K562 (cell line): ENCODE results near the gene SLC5A5. TPM values are rescaled to one million over a fixed set of nuclear protein-coding genes. Genes with fewer than 3 reads are reported as not detected.
"Not testable (repeated sequence)": the region's sequence is repeated elsewhere in the genome, so short reads cannot be mapped to it uniquely, and the experiment has no call there.

Experiments used
- ATAC-seq: fragments of 200-7000 bp; cut with Tn5 transposase; 3 replicates; pipeline ENCODE4 v1.9.1; 2020; ENCODE audit warnings: moderate library complexity
- BruUV-seq: library from RNA; stranded (reverse); fragments of 400-500 nt; replicated peaks from 2 replicates; lab custom pipeline; 2021; lab: Mats Ljungman, UMichigan
- CTCF ChIA-PET: fragments of 300-600 bp; formaldehyde crosslinking; extraction: SDS; loops from one replicate; lab custom pipeline; 2021; ENCODE audit warnings: low intra/inter-chr PET ratio; lab: Yijun Ruan, JAX
- POLR2A ChIA-PET: fragments of 300-600, 350-650 bp; sonication (Branson Sonifier 250); formaldehyde crosslinking; extraction: SDS; loops from one replicate; lab custom pipeline; 2021; ENCODE audit warnings: antibody characterized with exemption, inconsistent platforms; lab: Yijun Ruan, JAX
- DNase-seq, 4 experiments: peaks; one replicate each; pipeline versions ENCODE4 v3.0.0 to v3.0.0-alpha.2; 2011 to 2018; ENCODE audit warnings: low spot score in 3 of 4, mixed read lengths in 3 of 4; ENCODE audit errors: extremely low read depth in 1 of 4
- FAIRE-seq: peaks from 2 replicates; lab custom pipeline; 2011; peaks lifted over from hg19 to GRCh38; lab: Jason Lieb, UNC
- H2AFZ ChIP-seq: 2 replicates; pipeline ENCODE4 v1.6.0; 2011; ENCODE audit warnings: low read depth, low read length, control low read depth, inconsistent platforms
- H3K27ac ChIP-seq: fragments of 200-600 bp; 3 replicates; pipeline ENCODE4 v1.8.0; 2011; ENCODE audit warnings: low read depth, mild to moderate bottlenecking, control low read depth, inconsistent platforms, low read length, moderate library complexity, mixed read lengths; ENCODE audit errors: extremely low read depth
- H3K27me3 ChIP-seq, 2 experiments: fragments of 300-600 bp in 1 of 2; 2 replicates in 1 of 2; 3 replicates in 1 of 2; pipeline versions ENCODE4 v1.6.0 to v1.8.0; 2011; ENCODE audit warnings: inconsistent platforms in 2 of 2, low read length in 2 of 2, mild to moderate bottlenecking in 1 of 2, mixed read lengths in 1 of 2, moderate library complexity in 1 of 2; ENCODE audit not compliant: control insufficient read depth in 2 of 2, insufficient read depth in 2 of 2
- H3K36me3 ChIP-seq: fragments of 300-600 bp; 3 replicates; pipeline ENCODE4 v1.8.0; 2011; ENCODE audit warnings: mild to moderate bottlenecking, low read length, inconsistent platforms; ENCODE audit not compliant: control insufficient read depth, insufficient read depth
- H3K4me1 ChIP-seq, 2 experiments: fragments of 200-600 bp in 1 of 2; replicated peaks in 1 of 2; 2 replicates in 1 of 2; 3 replicates in 1 of 2; pipeline versions ENCODE4 v1.5.1 to v1.8.0; 2011; ENCODE audit warnings: inconsistent platforms in 2 of 2, low read length in 2 of 2, mild to moderate bottlenecking in 1 of 2, mixed read lengths in 1 of 2, moderate library complexity in 1 of 2; ENCODE audit not compliant: control insufficient read depth in 2 of 2, insufficient read depth in 2 of 2
- H3K4me2 ChIP-seq: 2 replicates; pipeline ENCODE4 v1.6.1; 2011; ENCODE audit warnings: low read length, control low read depth, inconsistent platforms, mixed read lengths; ENCODE audit not compliant: insufficient read depth
- H3K4me3 ChIP-seq: fragments of 200-600 bp; sonication (generic), shearing (Covaris generic); 2 replicates; pipeline ENCODE4 v1.5.1; 2016; ENCODE audit warnings: control low read depth, inconsistent platforms
- H3K79me2 ChIP-seq: fragments of 200-600 bp; 3 replicates; pipeline ENCODE4 v1.8.0; 2011; ENCODE audit warnings: low read length, inconsistent platforms; ENCODE audit not compliant: control insufficient read depth, insufficient read depth
- H3K9ac ChIP-seq, 2 experiments: 2 replicates each; pipeline versions ENCODE4 v1.6.0 to v1.6.1; 2011; ENCODE audit warnings: low read depth in 2 of 2, low read length in 2 of 2, control low read depth in 1 of 2, inconsistent platforms in 1 of 2, mild to moderate bottlenecking in 1 of 2, mixed read lengths in 1 of 2; ENCODE audit not compliant: insufficient read depth in 1 of 2
- H3K9me1 ChIP-seq: one replicate; pipeline ENCODE4 v1.6.0; 2011; ENCODE audit warnings: inconsistent platforms, mild to moderate bottlenecking, low read length, moderate library complexity; ENCODE audit not compliant: control insufficient read depth, insufficient read depth
- H3K9me3 ChIP-seq: replicated peaks from 2 replicates; pipeline ENCODE4 v1.5.1; 2011; ENCODE audit warnings: low read depth, low read length, inconsistent platforms; ENCODE audit not compliant: control insufficient read depth, insufficient read depth
- H4K20me1 ChIP-seq: replicated peaks from 2 replicates; pipeline ENCODE4 v1.6.1; 2011; ENCODE audit warnings: low read length, inconsistent platforms, mixed read lengths; ENCODE audit not compliant: control insufficient read depth, insufficient read depth
- BACH1 ChIP-seq: fragments of 200-800 bp; sonication (Bioruptor generic); IDR thresholded peaks from 2 replicates; pipeline ENCODE4 v1.6.1; 2016; ENCODE audit warnings: missing genetic modification characterization, missing compliant biosample characterization
- CEBPG ChIP-seq, 3 experiments: fragments of 200-800 bp in 1 of 3; sonication (Bioruptor generic) in 1 of 3; sonication (generic) in 1 of 3; formaldehyde crosslinking in 1 of 3; IDR thresholded peaks in 2 of 3; conservative IDR thresholded peaks in 1 of 3; 2 replicates each; pipeline versions ENCODE4 v1.6.1 to v1.8.0; 2016 to 2022; ENCODE audit warnings: missing compliant biosample characterization in 2 of 3, missing genetic modification characterization in 2 of 3, mild to moderate bottlenecking in 1 of 3, missing genetic modification reagents in 1 of 3
- E2F8 ChIP-seq: fragments of 450-650 bp; IDR thresholded peaks from 2 replicates; pipeline ENCODE4 v1.7.1; 2018; ENCODE audit warnings: mild to moderate bottlenecking, low read depth; ENCODE audit not compliant: partially characterized antibody
- ELF4 ChIP-seq: fragments of 450-650 bp; formaldehyde crosslinking; IDR thresholded peaks from 2 replicates; pipeline ENCODE4 v1.4.0; 2022; ENCODE audit warnings: missing genetic modification characterization
- GTF2F1 ChIP-seq: IDR thresholded peaks from 2 replicates; pipeline ENCODE4 v1.6.1; 2011; ENCODE audit warnings: low read depth, low read length, improper control_type of control experiment
- MCM7 ChIP-seq, 2 experiments: fragments of 450-650 bp; IDR thresholded peaks; 2 replicates each; pipeline ENCODE4 v1.6.1; 2016 to 2018
- PURB ChIP-seq: sonication (generic); formaldehyde crosslinking; IDR thresholded peaks from 2 replicates; pipeline ENCODE4 v1.9.0; 2021; ENCODE audit warnings: low read depth, mild to moderate bottlenecking, missing genetic modification reagents
- RBM14 ChIP-seq: fragments of 200-400 bp; formaldehyde crosslinking; IDR thresholded peaks from 2 replicates; pipeline ENCODE4 v1.6.1; 2018; ENCODE audit warnings: low read depth, mild to moderate bottlenecking, low read length, moderate library complexity, borderline replicate concordance; ENCODE audit not compliant: insufficient read depth
- ZEB2 ChIP-seq: fragments of 450-650 bp; IDR thresholded peaks from 2 replicates; pipeline ENCODE4 v1.6.1; 2016
- ZNF239 ChIP-seq: fragments of 250-450 bp; sonication (Bioruptor Pico); IDR thresholded peaks from 2 replicates; pipeline ENCODE4 v1.4.0; 2020; ENCODE audit warnings: mild to moderate bottlenecking
- ZNF384 ChIP-seq: IDR thresholded peaks from 2 replicates; pipeline ENCODE4 v1.6.1; 2012; ENCODE audit warnings: low read depth, low read length, improper control_type of control experiment
- WGBS: fragments of 100-300 bp; shearing (Covaris generic); methylation state at CpG from one replicate; pipeline ENCODE4 v1.1.6; 2016; ENCODE audit warnings: low coverage, mixed read lengths; ENCODE audit not compliant: insufficient coverage; ENCODE audit errors: missing lambda C conversion rate; 5-methylcytosine and 5-hydroxymethylcytosine counted together
- in situ Hi-C: fragments of 300-500 bp; cut with MboI; formaldehyde crosslinking; loops from 4 replicates; pipeline ENCODE4 v1.15.0; 2018; ENCODE audit warnings: inconsistent platforms, mixed read lengths
- intact Hi-C: fragments of 100-400 bp; cut with micrococcal nuclease; formaldehyde crosslinking; loops from 2 replicates; pipeline ENCODE4 v1.14.2; 2022
- polyA plus RNA-seq, 8 experiments: library from polyadenylated mRNA; depleted of rRNA in 4 of 8; stranded (reverse) in 5 of 8; unstranded in 3 of 8; fragments of >200 nt; fragmentation: Nextera tagmentation in 2 of 8; fragmentation: Illumina TruSeq in 1 of 8; extraction: Ambion mirVana in 2 of 8; extraction: Trizol in 1 of 8; gene quantifications; 2 replicates each; pipeline versions ENCODE4 v1.2.1 to v1.2.3, GENCODE V29; 2011 to 2014; ENCODE audit warnings: inconsistent platforms in 1 of 8, missing spikeins in 1 of 8
- total RNA-seq, 7 experiments: library from RNA; depleted of rRNA in 6 of 7; stranded (reverse); fragments of >200 nt in 6 of 7; fragmentation: Illumina TruSeq in 2 of 7; extraction: Trizol in 2 of 7; gene quantifications; 2 replicates each; pipeline versions ENCODE4 v1.2.1 to v1.2.3, GENCODE V29; 2011 to 2021; ENCODE audit warnings: low replicate concordance in 1 of 7
- TF ChIP-seq, protein P1 (sequence below): fragments of 250-450 bp; sonication (Bioruptor Pico); IDR thresholded peaks from 2 replicates; pipeline ENCODE4 v1.8.0; 2021; ENCODE audit warnings: borderline replicate concordance, mild to moderate bottlenecking, moderate library complexity; ENCODE audit not compliant: poor library complexity, severe bottlenecking

SLC5A5 gene
- total and polyA plus RNA-seq, 9 of the 15 experiments (the other 6 are each of a cell fraction or from before 2014, with no cell fraction given), result 0.10 to 0.73 (median 0.23) TPM

GRCh38 chr19:17886515-17886914 is 14.8 kb downstream of the SLC5A5 start:
- TF ChIP-seq ZNF384, result no peak
- no peak for TF ChIP-seq GTF2F1
- TF ChIP-seq MCM7 (IDR thresholded peaks at IDR 0.05), result no peak
- no peak for TF ChIP-seq RBM14
- no peak for TF ChIP-seq E2F8
- TF ChIP-seq PURB (CRISPR knock-in tag), result no peak
- no peak for TF ChIP-seq ELF4 (CRISPR knock-in tag)
- no peak for TF ChIP-seq ZEB2
- TF ChIP-seq ZNF239 (CRISPR knock-in tag), result no peak
- TF ChIP-seq BACH1 (tag), result no peak
- TF ChIP-seq CEBPG (CRISPR knock-in tag; IDR thresholded peaks at IDR 0.05), result no peak
- no peak for TF ChIP-seq CEBPG (tag; conservative IDR thresholded peaks at IDR 0.05 in 1 of 2, IDR thresholded peaks at IDR 0.05 in 1 of 2)
- TF ChIP-seq, protein P1, sequence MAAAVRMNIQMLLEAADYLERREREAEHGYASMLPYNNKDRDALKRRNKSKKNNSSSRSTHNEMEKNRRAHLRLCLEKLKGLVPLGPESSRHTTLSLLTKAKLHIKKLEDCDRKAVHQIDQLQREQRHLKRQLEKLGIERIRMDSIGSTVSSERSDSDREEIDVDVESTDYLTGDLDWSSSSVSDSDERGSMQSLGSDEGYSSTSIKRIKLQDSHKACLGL (CRISPR knock-in tag), result no peak
- H3K4me2 ChIP-seq, result no peak overlapping the region
- peaks cover 3 to 13% of the 10 kb centered on the region in 2 experiments; a peak in 3 of 5 replicates for H3K27me3 ChIP-seq
- no peaks in the 10 kb centered on the region for H3K36me3 ChIP-seq
- no peak for FAIRE-seq
- peaks cover 2% of the 10 kb centered on the region for H3K9me1 ChIP-seq
- DNase-seq, result no peak
- no peaks in the 10 kb centered on the region for H3K9me3 ChIP-seq
- H3K79me2 ChIP-seq, result no peaks in the 10 kb centered on the region
- peaks cover 0 to 10% of the 10 kb centered on the region in 2 experiments; a peak in 2 of 5 replicates for H3K4me1 ChIP-seq
- H2AFZ ChIP-seq, result no peak overlapping the region
- ChIA-PET POLR2A (interaction anchor here (0.7 kb wide), 1 partner anchor 392 kb away, joined by 3 read pairs; no protein-coding TSS in a partner anchor), CTCF (no interaction called here)
- WGBS, result 2% methylated on average over 7 of the region's 7 CpGs
- no peak overlapping the region for H3K9ac ChIP-seq
- no TSS peak for BruUV-seq
- ATAC-seq, result no peak
- H3K4me3 ChIP-seq, result no peak overlapping the region
- H4K20me1 ChIP-seq, result peaks cover 1% of the 10 kb centered on the region; the same call in 1 of the 2 replicates
- H3K27ac ChIP-seq, result no peak overlapping the region
- in situ Hi-C loops (no loop called here), intact Hi-C loops (no loop called here)

GRCh38 chr19:17887221-17887620 is 15.5 kb downstream of the SLC5A5 start:
- ATAC-seq, CTCF ChIA-PET, H3K27me3 ChIP-seq, H2AFZ ChIP-seq, H3K4me2 ChIP-seq, DNase-seq, H3K4me3 ChIP-seq, H4K20me1 ChIP-seq, H3K9me1 ChIP-seq, H3K9me3 ChIP-seq, FAIRE-seq, H3K79me2 ChIP-seq, POLR2A ChIA-PET, BruUV-seq, H3K36me3 ChIP-seq, H3K27ac ChIP-seq, H3K9ac ChIP-seq, in situ Hi-C loops, intact Hi-C loops: not testable (repeated sequence)
- 2% methylated on average over 4 of the region's 4 CpGs for WGBS
- H3K4me1 ChIP-seq, result peaks cover 0 to 10% of the 10 kb centered on the region in 2 experiments; a peak in 2 of 5 replicates
